ENCODE results near the gene FOXJ3. TPM values are rescaled to one million over a fixed set of nuclear protein-coding genes. Genes with fewer than 3 reads are reported as not detected.

The FOXJ3 gene
- total and polyA plus RNA-seq, 2 of the 13 experiments (the other 11 are each of a cell fraction or from before 2014, with no cell fraction given): 16.6 to 48.5 TPM

GRCh38 chr1:42214447-42214871, 120.6 kb downstream of the FOXJ3 start (continued):
- TF ChIP-seq ZBTB44 (CRISPR knock-in tag; IDR thresholded peaks at IDR 0.05): no peak
- no peak for TF ChIP-seq SUZ12 (IDR thresholded peaks at IDR 0.05; ENCODE audit: low read depth, low read length)
- no peak for TF ChIP-seq ZNF251 (CRISPR knock-in tag; IDR thresholded peaks at IDR 0.05)
- no peak for TF ChIP-seq RBFOX2 (IDR thresholded peaks at IDR 0.05; ENCODE audit: low read depth, low read length)
- no peak for TF ChIP-seq NFE2L2 (IDR thresholded peaks at IDR 0.05; ENCODE audit: low read length)
- no peak for TF ChIP-seq ZNF333 (CRISPR knock-in tag; IDR thresholded peaks at IDR 0.05; ENCODE audit: borderline replicate concordance)
- TF ChIP-seq RORA (CRISPR knock-in tag; IDR thresholded peaks at IDR 0.05): no peak
- TF ChIP-seq MIER3 (CRISPR knock-in tag; IDR thresholded peaks at IDR 0.05; ENCODE audit: borderline replicate concordance): peak; percentile 85; the same call in 1 of the 2 replicates
- no peak for TF ChIP-seq YY1 (IDR thresholded peaks at IDR 0.05; ENCODE audit: insufficient read depth, insufficient replicate concordance, low read depth, low read length)
- TF ChIP-seq ZNF3 (CRISPR knock-in tag; IDR thresholded peaks at IDR 0.05): no peak
- TF ChIP-seq REXO4 (CRISPR knock-in tag; IDR thresholded peaks at IDR 0.05; ENCODE audit: borderline replicate concordance): no peak
- no peak for TF ChIP-seq KIAA2018 (CRISPR knock-in tag; IDR thresholded peaks at IDR 0.05; ENCODE audit: borderline replicate concordance)
- peak; percentile 64 for TF ChIP-seq ZBTB25 (CRISPR knock-in tag; IDR thresholded peaks at IDR 0.05)
- peak; percentile 70 for TF ChIP-seq SKI (IDR thresholded peaks at IDR 0.05; ENCODE audit: partially characterized antibody)
- no peak for TF ChIP-seq ATF7-NPFF (CRISPR knock-in tag; IDR thresholded peaks at IDR 0.05; ENCODE audit: low read depth)
- peak; percentile 28; the same call in 1 of the 2 replicates for TF ChIP-seq ZNF772 (CRISPR knock-in tag; IDR thresholded peaks at IDR 0.05)
- TF ChIP-seq ZNF564 (CRISPR knock-in tag; IDR thresholded peaks at IDR 0.05): peak; percentile 44; the same call in 1 of the 2 replicates
- TF ChIP-seq ZNF205 (CRISPR knock-in tag; IDR thresholded peaks at IDR 0.05): no peak
- TF ChIP-seq NPAS2 (CRISPR knock-in tag; IDR thresholded peaks at IDR 0.05; ENCODE audit: borderline replicate concordance): no peak
- TF ChIP-seq ZNF558 (CRISPR knock-in tag; IDR thresholded peaks at IDR 0.05; ENCODE audit: borderline replicate concordance): no peak
- TF ChIP-seq ZNF468 (CRISPR knock-in tag; IDR thresholded peaks at IDR 0.05): no peak
- TF ChIP-seq RFX5 (IDR thresholded peaks at IDR 0.05; ENCODE audit: low read depth, low read length): peak; percentile 90
